Adrenal gland (tissue), 12 donors: ENCODE data around the gene SLFN5. TPM values are rescaled to one million over a fixed set of nuclear protein-coding genes. Genes with fewer than 3 reads are reported as not detected.

Experiments used
- DNase-seq, 7 donors: peaks; one replicate each; pipeline ENCODE4 v3.0.0-alpha.2; 2019 to 2020
- H3K27ac ChIP-seq, 5 donors: fragments of 200-600 bp; sonication (generic) in 4 of 5; 1 replicate in 3 of 5; 2 replicates in 2 of 5; pipeline versions ENCODE4 v1.5.1 to v1.8.0; 2016 to 2020; ENCODE audit warnings: mild to moderate bottlenecking in 1 of 5
- H3K27me3 ChIP-seq: fragments of 200-600 bp; 2 replicates; pipeline ENCODE4 v1.8.0; 2021
- H3K36me3 ChIP-seq, 2 donors: fragments of 200-600 bp; replicated peaks in 1 of 2; 1 replicate in 1 of 2; 2 replicates in 1 of 2; pipeline versions ENCODE4 v1.5.1 to v1.8.0; 2018 to 2022
- H3K4me1 ChIP-seq, 2 donors: fragments of 200-600 bp; replicated peaks in 1 of 2; 1 replicate in 1 of 2; 2 replicates in 1 of 2; pipeline versions ENCODE4 v1.5.1 to v1.8.0; 2018 to 2021
- H3K4me3 ChIP-seq, 4 donors: fragments of 200-600 bp; sonication (generic) in 3 of 4; one replicate each; pipeline ENCODE4 v1.5.1; 2016 to 2018
- H3K9me3 ChIP-seq, 3 donors: fragments of 200-600 bp; sonication (generic) in 1 of 3; replicated peaks in 1 of 3; 1 replicate in 2 of 3; 2 replicates in 1 of 3; pipeline versions ENCODE4 v1.5.1 to v1.8.0; 2016 to 2021
- CTCF ChIP-seq, 6 experiments: fragments of 450-650 bp in 4 of 6; fragments of 200-600 bp in 2 of 6; sonication (generic) in 1 of 6; IDR thresholded peaks; 1 replicate in 5 of 6; 2 replicates in 1 of 6; pipeline versions ENCODE4 v1.5.1 to v1.8.0; 2016 to 2021; ENCODE audit warnings: antibody characterized with exemption in 6 of 6, mild to moderate bottlenecking in 2 of 6, moderate library complexity in 1 of 6
- POLR2A ChIP-seq, 2 donors: fragments of 450-650 bp; IDR thresholded peaks; one replicate each; pipeline ENCODE4 v1.6.1; 2017; ENCODE audit warnings: antibody characterized with exemption in 2 of 2, mild to moderate bottlenecking in 2 of 2, moderate library complexity in 1 of 2
- WGBS, 4 donors: extraction: QIAGEN DNeasy Blood & Tissue Kit in 2 of 4; methylation state at CpG; one replicate each; pipeline versions ENCODE4 v1.1.5 to v1.1.7; 2013 to 2017; 5-methylcytosine and 5-hydroxymethylcytosine counted together
- intact Hi-C, 2 donors: fragments of 100-400 bp; cut with DNase I; formaldehyde crosslinking; loops; one replicate each; pipeline versions ENCODE4 v1.14.1 to v1.15.0; 2022 to 2023
- polyA plus RNA-seq, 3 donors: library from polyadenylated mRNA; stranded (reverse); fragments of 200-250 nt in 2 of 3; fragments of 350-450 nt in 1 of 3; fragmentation: Illumina TruSeq in 1 of 3; extraction: RNeasy Lipid Tissue Mini Kit (QIAGEN cat#74804) in 1 of 3; gene quantifications; one replicate each; pipeline ENCODE4 v1.2.3, GENCODE V29; 2013 to 2014
- total RNA-seq, 9 donors: library from RNA; depleted of rRNA in 4 of 9; stranded (reverse); fragments of >200 nt in 4 of 9; fragments of 120-200 nt in 1 of 9; fragmentation: NEBNext Ultra II Directional in 1 of 9; extraction: Animal tissue kit (Norgen Biotek cat#: 25700) in 1 of 9; gene quantifications; one replicate each; pipeline versions ENCODE4 v1.1.0 to v1.2.4, GENCODE V29; 2013 to 2023
- donor health status: healthy with polysubstance abuse.
- donor health status: Bipolar disorder and iron deficiency.
- donor health status: DM: yes; HTN: yes; CAD: no.
- donor health status: DM: no; HTN: no; CAD: no.
- donor health status: DM: no; HTN: no; CAD: no.
- donor health status: DM: yes; HTN: yes; CAD: no.

SLFN5 gene
- total and polyA plus RNA-seq, 12 donors, result 3.2 to 57.8 (median 34.4) TPM

DNA sequence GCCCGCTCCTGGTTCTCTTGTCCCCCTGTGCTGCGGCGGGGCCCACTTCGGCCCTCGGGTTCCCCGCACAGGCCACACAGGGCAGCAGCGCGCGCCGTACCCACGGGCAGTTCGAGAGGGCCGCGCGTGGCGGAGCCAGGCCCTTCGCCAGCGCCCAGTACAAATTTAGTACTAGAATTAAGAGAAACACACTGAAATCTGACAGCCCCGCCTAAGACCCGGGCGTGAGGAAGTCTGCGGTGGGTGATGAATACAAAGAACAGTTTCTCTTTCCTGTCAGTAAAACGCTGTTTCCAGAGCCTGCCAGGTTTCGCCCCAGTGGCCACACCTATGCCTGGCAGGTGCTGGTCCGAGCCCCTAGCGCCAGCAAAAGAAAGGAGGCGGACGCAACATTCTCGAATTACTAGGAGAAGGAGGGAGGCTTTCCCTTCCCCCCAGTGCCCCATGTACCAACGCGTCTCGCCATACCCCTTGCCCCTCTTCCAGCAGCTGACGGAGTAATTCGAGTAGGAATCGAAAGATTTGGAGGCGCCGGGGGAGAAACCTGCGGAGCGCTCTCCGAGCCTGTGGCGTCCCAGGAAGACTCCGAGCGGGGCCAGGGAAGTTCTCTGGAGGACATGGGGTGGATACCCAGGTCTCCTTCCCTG, 591 bp upstream of the SLFN5 start:
- Histone ChIP-seq H3K27me3 (no peaks in the 10 kb centered on the region), H3K27ac (peak overlapping the region; percentile 96 to 97 (median 97)), H3K4me3 (peak overlapping the region; percentile 62 to 78 (median 72)), H3K36me3 (no peaks in the 10 kb centered on the region), H3K9me3 (no peaks in the 10 kb centered on the region), H3K4me1 (peaks cover 20 to 30% of the 10 kb centered on the region in 2 donors)
- WGBS, 4 donors, result 1 to 3% (median 2%) methylated on average over 25 to 43 of the region's 43 CpGs
- intact Hi-C loops, result loop anchor here in 1 of 2 donors (10.0 kb wide), 1 partner anchor 193 kb away; the partner anchor contains the start of gene SLFN12
- TF ChIP-seq CTCF (IDR thresholded peaks at IDR 0.05) (peak; percentile 8 to 55 (median 40)), POLR2A (IDR thresholded peaks at IDR 0.05) (no peak)
- DNase-seq, result peak; percentile 59 to 81 (median 75)

GRCh38 chr17:35243561-35244340, 879 bp downstream of the SLFN5 start:
- Histone ChIP-seq H3K4me1 (peaks cover 20 to 30% of the 10 kb centered on the region in 2 donors), H3K9me3 (no peaks in the 10 kb centered on the region), H3K27me3 (no peaks in the 10 kb centered on the region), H3K4me3 (peak overlapping the region; percentile 5 to 97 (median 76)), H3K27ac (peak overlapping the region; percentile 96 to 97 (median 97)), H3K36me3 (no peaks in the 10 kb centered on the region)
- 4 to 8% (median 6%) methylated on average over 14 of the region's 14 CpGs for WGBS, 4 donors
- peak in 1 of 2 donors; percentile 46 for TF ChIP-seq POLR2A (IDR thresholded peaks at IDR 0.05)
- TF ChIP-seq CTCF (IDR thresholded peaks at IDR 0.05), result no peak
- intact Hi-C loops, result loop anchor here in 1 of 2 donors (10.0 kb wide), 1 partner anchor 191 kb away; the partner anchor contains the start of gene SLFN12
- peak; percentile 41 to 79 (median 67) for DNase-seq

DNA sequence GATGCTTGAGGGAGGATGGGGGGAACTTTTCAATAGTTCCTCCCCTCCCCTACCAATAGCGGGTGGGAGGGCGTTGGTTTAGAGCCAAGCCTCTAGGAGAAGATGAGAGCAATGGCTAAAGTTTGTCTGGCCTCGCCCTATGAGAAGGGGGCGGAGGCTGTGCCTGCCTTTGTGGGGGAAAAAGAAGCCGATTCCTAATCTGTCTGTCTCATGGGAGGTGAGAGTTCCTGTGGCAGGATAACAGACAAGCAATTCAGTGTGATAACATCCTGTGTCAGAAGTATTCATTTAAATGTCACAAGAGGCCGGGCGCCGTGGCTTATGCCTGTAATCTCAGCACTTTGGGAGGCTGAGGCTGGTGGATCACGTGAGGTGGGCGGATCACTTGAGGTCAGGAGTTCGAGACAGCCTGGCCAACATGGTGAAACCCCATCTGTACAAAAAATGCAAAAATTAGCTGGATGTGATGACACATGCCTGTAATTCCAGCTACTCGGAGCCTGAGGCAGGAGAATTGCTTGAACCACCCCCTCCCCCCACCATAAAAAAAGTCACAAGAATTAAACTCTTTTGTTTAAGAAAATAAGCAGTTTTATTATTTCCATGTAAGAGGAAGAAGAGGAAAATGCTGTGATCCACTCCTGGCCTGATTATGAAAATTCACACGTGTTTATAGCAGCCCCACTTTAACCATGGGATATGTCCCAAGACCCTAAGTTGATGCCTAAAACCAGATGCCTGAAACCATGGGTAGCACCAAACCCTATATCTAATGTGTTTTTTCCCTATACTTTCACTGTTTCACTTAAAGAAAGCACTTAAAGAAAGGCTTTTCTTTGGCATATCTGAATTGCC, 1.7 kb downstream of the SLFN5 start:
- DNase-seq, result peak; percentile 34 to 81 (median 77)
- H3K27me3 ChIP-seq, result no peaks in the 10 kb centered on the region
- no peak for TF ChIP-seq CTCF (IDR thresholded peaks at IDR 0.05)
- TF ChIP-seq POLR2A (IDR thresholded peaks at IDR 0.05), result peak in 1 of 2 donors; percentile 41
- no peaks in the 10 kb centered on the region for H3K36me3 ChIP-seq
- intact Hi-C loops, result loop anchor here in 1 of 2 donors (10.0 kb wide), 1 partner anchor 190 kb away; the partner anchor contains the start of gene SLFN12
- no peaks in the 10 kb centered on the region for H3K9me3 ChIP-seq
- 8 to 19% (median 17%) methylated on average over 12 to 13 of the region's 13 CpGs for WGBS, 4 donors
- H3K27ac ChIP-seq, result peak overlapping the region; percentile 96 to 97 (median 97)
- peaks cover 20 to 30% of the 10 kb centered on the region in 2 donors for H3K4me1 ChIP-seq
- peak overlapping the region in 2 of 4 donors; percentile 73 to 78 for H3K4me3 ChIP-seq
